LNCaP clone FGC (cell line): ENCODE results near the gene NUMBL.
A peak's percentile ranks its signal among the peaks of the same experiment; 100 is the strongest.

ENCODE experiments used
- DNase-seq: peaks from one replicate; pipeline ENCODE4 v3.0.0-alpha.2; 2011; ENCODE audit warnings: low read depth
- H3K4me3 ChIP-seq: 2 replicates; pipeline ENCODE4 v1.5.1; 2011; ENCODE audit warnings: mild to moderate bottlenecking, low read depth, low read length, control low read depth
- CTCF ChIP-seq: IDR thresholded peaks from 2 replicates; pipeline ENCODE4 v1.5.1; 2012; ENCODE audit warnings: mild to moderate bottlenecking; ENCODE audit not compliant: control insufficient read depth, insufficient read depth; ENCODE audit errors: extremely low read depth

The NUMBL gene

GRCh38 chr19:40704491-40705361 is 14.3 kb upstream of the NUMBL start:
- no peak for DNase-seq
- H3K4me3 ChIP-seq, result no peak overlapping the region
- no peak for TF ChIP-seq CTCF

- no peak for DNase-seq
- TF ChIP-seq CTCF, result no peak
- H3K4me3 ChIP-seq, result no peak overlapping the region
Measured at GRCh38 chr19:40703029-40703755, 12.7 kb upstream of the NUMBL start.

- H3K4me3 ChIP-seq, result no peak overlapping the region
- no peak for DNase-seq
- TF ChIP-seq CTCF, result peak; percentile 13; the same call in 1 of the 2 replicates
Measured at GRCh38 chr19:40702337-40703012, 12.0 kb upstream of the NUMBL start.

- H3K4me3 ChIP-seq, result no peak overlapping the region
- DNase-seq, result no peak
- TF ChIP-seq CTCF, result no peak
Measured at GRCh38 chr19:40701758-40702157, 11.3 kb upstream of the NUMBL start.

GRCh38 chr19:40700083-40700482 is 9.6 kb upstream of the NUMBL start:
- DNase-seq, result no peak
- TF ChIP-seq CTCF, result no peak
- H3K4me3 ChIP-seq, result no peak overlapping the region

GRCh38 chr19:40697007-40697406 is 6.6 kb upstream of the NUMBL start:
- no peak for TF ChIP-seq CTCF
- DNase-seq, result no peak
- no peak overlapping the region for H3K4me3 ChIP-seq
